Stimulated activated CD8-positive, alpha-beta memory T cell treated with anti-CD3 and anti-CD28 coated beads, Interleukin-12 subunit alpha, Interleukin-12 subunit beta, amount 100 ng/mL, for 1 hour (primary cell): ENCODE measurements around the gene FBXO45.
"Not testable (repeated sequence)": the region's sequence is repeated elsewhere in the genome, so short reads cannot be mapped to it uniquely, and the experiment has no call there.

Source experiments
- DNase-seq: peaks from one replicate; pipeline ENCODE4 v3.0.0-alpha.2; 2020; ENCODE audit warnings: low read depth

FBXO45 gene

GRCh38 chr3:196557236-196557635, 11.2 kb upstream of the FBXO45 start:
- DNase-seq: no peak

GRCh38 chr3:196558476-196558875, 10.0 kb upstream of the FBXO45 start:
- DNase-seq: no peak

GRCh38 chr3:196559826-196560225, 8.6 kb upstream of the FBXO45 start:
- DNase-seq: no peak

GRCh38 chr3:196563721-196564225, 4.7 kb upstream of the FBXO45 start:
- no peak for DNase-seq

GRCh38 chr3:196569003-196569516, 600 bp downstream of the FBXO45 start:
- DNase-seq: peak; percentile 20

GRCh38 chr3:196570332-196570731, 1.9 kb downstream of the FBXO45 start:
- DNase-seq: not testable (repeated sequence)

GRCh38 chr3:196572389-196572788, 3.9 kb downstream of the FBXO45 start:
- DNase-seq: no peak

GRCh38 chr3:196585044-196585757, 16.7 kb downstream of the FBXO45 start:
- no peak for DNase-seq

- DNase-seq: no peak
These were observed 21.8 kb downstream of the FBXO45 start for GRCh38 chr3:196590279-196590678.

- no peak for DNase-seq
These were observed 27.9 kb downstream of the FBXO45 start for GRCh38 chr3:196596355-196596754.

GRCh38 chr3:196597971-196598733, 29.7 kb downstream of the FBXO45 start:
- not testable (repeated sequence) for DNase-seq

- DNase-seq: no peak
These were observed 31.3 kb downstream of the FBXO45 start for GRCh38 chr3:196599734-196600128.

GRCh38 chr3:196600359-196600758, 31.9 kb downstream of the FBXO45 start:
- no peak for DNase-seq

- DNase-seq: no peak
These were observed 34.2 kb downstream of the FBXO45 start for GRCh38 chr3:196602673-196603072.

- no peak for DNase-seq
These were observed 35.2 kb downstream of the FBXO45 start for GRCh38 chr3:196603683-196604082.

- DNase-seq: peak; percentile 30
These were observed 36.1 kb downstream of the FBXO45 start for GRCh38 chr3:196604548-196604947.

GRCh38 chr3:196608693-196609092, 40.2 kb downstream of the FBXO45 start:
- DNase-seq: no peak

- DNase-seq: peak; percentile 95
These were observed 40.9 kb downstream of the FBXO45 start for GRCh38 chr3:196609343-196609775.

GRCh38 chr3:196609805-196610515, 41.5 kb downstream of the FBXO45 start:
- DNase-seq: no peak

- no peak for DNase-seq
These were observed 43.5 kb downstream of the FBXO45 start for GRCh38 chr3:196611761-196612483.

- not testable (repeated sequence) for DNase-seq
These were observed 46.8 kb downstream of the FBXO45 start for GRCh38 chr3:196615234-196615633.

- DNase-seq: no peak
These were observed 48.8 kb downstream of the FBXO45 start for GRCh38 chr3:196617256-196617655.
